ENCODE results near the gene EYS.
A peak's percentile ranks its signal among the peaks of the same experiment; 100 is the strongest.

The EYS gene

DNA sequence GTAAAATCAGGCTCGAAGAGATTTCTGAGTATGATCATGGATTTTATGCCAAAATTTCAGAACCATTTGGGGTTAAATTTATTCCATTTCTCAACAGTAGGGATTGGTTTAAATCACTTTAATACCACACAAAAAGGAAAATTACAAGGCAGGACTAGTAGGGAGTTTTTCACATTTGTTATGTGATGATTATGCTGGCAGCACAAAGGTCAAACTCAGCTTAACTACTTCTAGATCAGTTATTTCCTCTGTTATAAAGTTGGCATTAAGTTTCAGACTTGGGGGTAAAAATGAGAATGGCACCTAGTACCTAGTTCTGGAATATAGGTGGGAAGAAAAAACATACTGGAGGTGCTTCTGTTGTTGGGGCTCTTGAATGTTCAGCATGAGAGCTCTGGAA, 2031.9 kb downstream of the EYS start:
- no peak for ATAC-seq (replicated peaks)
- H3K4me3 Mint-ChIP-seq = no peak overlapping the region
- no peak for DNase-seq
- peaks cover 5 to 10% of the 10 kb centered on the region in 2 donors for H3K36me3 Mint-ChIP-seq
- H3K27me3 Mint-ChIP-seq = no peaks in the 10 kb centered on the region
- H3K4me1 Mint-ChIP-seq = peaks cover 9 to 27% of the 10 kb centered on the region in 2 donors
- H3K27ac Mint-ChIP-seq = no peak overlapping the region
- H3K9me3 Mint-ChIP-seq = no peaks in the 10 kb centered on the region

GRCh38 chr6:63674635-63675034, 2032.4 kb downstream of the EYS start:
- ATAC-seq (replicated peaks) (peak; percentile 34 to 50), DNase-seq (no peak)
- peaks cover 3 to 7% of the 10 kb centered on the region in 2 donors for H3K36me3 Mint-ChIP-seq
- peaks cover 9 to 26% of the 10 kb centered on the region in 2 donors for H3K4me1 Mint-ChIP-seq
- H3K9me3 Mint-ChIP-seq = no peaks in the 10 kb centered on the region
- no peaks in the 10 kb centered on the region for H3K27me3 Mint-ChIP-seq
- H3K27ac Mint-ChIP-seq = no peak overlapping the region
- H3K4me3 Mint-ChIP-seq = no peak overlapping the region

DNA sequence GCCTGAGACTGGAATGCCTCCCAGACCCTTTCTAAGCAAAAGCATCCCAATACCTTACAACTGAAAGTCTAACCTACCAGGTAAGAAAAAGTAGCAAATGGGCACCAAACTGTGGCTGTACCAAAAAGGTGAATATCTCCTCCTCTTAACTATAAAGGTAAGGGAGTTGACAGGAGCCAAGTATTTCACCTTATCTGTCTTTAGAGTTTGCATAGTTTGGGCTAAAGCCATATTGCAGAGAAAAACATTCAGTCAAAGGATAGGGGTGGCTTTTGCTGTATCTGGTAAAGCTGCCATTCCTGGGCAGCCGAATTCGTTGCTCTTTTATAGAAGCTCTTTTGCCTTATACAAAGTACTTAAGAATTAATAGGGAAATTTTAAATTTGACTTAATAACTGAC, 2033.3 kb downstream of the EYS start:
- H3K9me3 Mint-ChIP-seq = no peaks in the 10 kb centered on the region
- ATAC-seq (replicated peaks) = no peak
- peaks cover 7 to 16% of the 10 kb centered on the region in 2 donors for H3K4me1 Mint-ChIP-seq
- H3K27me3 Mint-ChIP-seq = no peaks in the 10 kb centered on the region
- no peak for DNase-seq
- H3K27ac Mint-ChIP-seq = no peak overlapping the region
- H3K4me3 Mint-ChIP-seq = no peak overlapping the region
- H3K36me3 Mint-ChIP-seq = peaks cover 3 to 7% of the 10 kb centered on the region in 2 donors

- ATAC-seq (replicated peaks) (peak; percentile 55 to 56), DNase-seq (no peak)
- Mint-ChIP-seq H3K27me3 (no peaks in the 10 kb centered on the region), H3K4me1 (peaks cover 7 to 12% of the 10 kb centered on the region in 2 donors), H3K4me3 (no peak overlapping the region), H3K9me3 (no peaks in the 10 kb centered on the region), H3K36me3 (peaks cover 3 to 7% of the 10 kb centered on the region in 2 donors), H3K27ac (no peak overlapping the region)
Measured at GRCh38 chr6:63672582-63673129, 2034.4 kb downstream of the EYS start.

DNA sequence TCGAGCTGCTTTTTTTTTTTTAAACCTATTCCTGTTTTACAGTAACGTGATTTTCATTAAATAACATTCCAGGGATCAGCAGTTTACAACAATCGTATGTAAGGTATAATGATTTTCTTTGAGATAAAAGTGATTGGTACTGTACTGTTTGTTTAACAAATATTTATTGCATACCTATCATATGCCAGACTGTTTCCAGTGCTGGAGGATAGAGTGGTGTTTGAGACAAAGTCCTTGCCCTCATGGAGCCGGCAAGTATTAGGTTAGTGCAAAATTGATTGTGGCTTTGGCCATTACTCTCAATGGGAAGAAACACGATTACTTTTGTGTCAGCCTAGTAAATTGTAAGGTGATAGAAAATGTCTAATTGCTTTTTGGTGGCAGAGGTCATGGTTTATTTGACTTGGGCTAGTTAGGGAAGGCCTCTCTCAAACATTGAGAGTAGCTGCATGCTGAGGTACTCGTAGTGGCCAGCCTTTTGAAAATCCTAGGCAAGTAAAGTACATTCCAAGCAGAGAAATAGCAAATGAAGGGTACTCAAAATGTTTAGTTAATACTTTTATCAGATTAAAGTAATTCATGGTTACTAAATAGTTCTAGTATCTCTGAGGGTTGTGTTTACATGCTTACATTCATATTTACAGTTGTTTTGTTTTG, 2035.8 kb downstream of the EYS start:
- Mint-ChIP-seq H3K9me3 (no peaks in the 10 kb centered on the region), H3K36me3 (peaks cover 3 to 7% of the 10 kb centered on the region in 2 donors), H3K4me1 (peaks cover 7 to 19% of the 10 kb centered on the region in 2 donors), H3K27me3 (no peaks in the 10 kb centered on the region), H3K4me3 (no peak overlapping the region), H3K27ac (no peak overlapping the region)
- ATAC-seq (replicated peaks) (no peak), DNase-seq (no peak)
